GM19328 (cell line): ENCODE data around the gene BDKRB2.

ENCODE experiments used
- ATAC-seq: cut with Tn5 transposase; IDR thresholded peaks from one replicate; pipeline ENCODE4 v1.9.1; 2021; ENCODE audit warnings: mild to moderate bottlenecking, moderate library complexity; ENCODE audit not compliant: unreplicated experiment

BDKRB2 gene

DNA sequence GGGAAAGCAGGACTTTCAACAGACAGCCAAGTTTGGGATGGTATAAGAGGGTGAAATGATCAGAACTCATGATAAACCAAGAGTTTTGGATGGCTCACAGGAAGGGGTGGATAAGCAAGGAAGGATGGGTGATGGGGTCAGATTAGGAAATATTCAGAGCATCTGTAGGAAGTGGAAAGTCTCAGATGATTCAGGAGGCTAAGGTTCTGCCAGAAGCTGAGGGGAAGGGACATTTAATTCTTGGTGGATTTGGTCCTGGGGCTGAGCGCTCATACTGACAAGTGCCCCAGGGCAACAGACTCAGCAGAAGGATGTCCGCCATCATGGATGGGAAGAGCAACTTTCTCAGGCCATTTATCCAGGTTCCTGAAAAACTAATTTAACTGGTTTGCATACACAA lies 28.4 kb upstream of the BDKRB2 start:
- no peak for ATAC-seq

DNA sequence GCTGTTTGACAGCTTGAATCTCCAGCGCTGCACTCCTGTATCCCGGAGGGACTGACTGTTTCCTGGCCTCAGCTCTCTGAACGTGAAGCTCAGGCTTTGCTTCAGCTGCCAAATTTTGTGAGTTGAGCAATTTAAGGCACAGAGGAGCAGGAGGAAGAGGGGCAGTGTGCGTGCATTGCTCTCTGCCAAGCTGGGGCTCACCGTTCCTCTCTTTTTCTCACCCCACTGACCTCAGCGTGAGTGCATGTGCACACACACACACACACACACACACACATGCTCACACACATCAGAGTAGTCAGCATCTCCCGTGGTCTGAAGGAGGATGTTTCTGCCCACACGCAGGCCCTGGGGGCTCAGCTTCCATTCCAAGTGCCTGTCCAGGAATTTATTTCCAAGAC lies 27.8 kb upstream of the BDKRB2 start:
- no peak for ATAC-seq

DNA sequence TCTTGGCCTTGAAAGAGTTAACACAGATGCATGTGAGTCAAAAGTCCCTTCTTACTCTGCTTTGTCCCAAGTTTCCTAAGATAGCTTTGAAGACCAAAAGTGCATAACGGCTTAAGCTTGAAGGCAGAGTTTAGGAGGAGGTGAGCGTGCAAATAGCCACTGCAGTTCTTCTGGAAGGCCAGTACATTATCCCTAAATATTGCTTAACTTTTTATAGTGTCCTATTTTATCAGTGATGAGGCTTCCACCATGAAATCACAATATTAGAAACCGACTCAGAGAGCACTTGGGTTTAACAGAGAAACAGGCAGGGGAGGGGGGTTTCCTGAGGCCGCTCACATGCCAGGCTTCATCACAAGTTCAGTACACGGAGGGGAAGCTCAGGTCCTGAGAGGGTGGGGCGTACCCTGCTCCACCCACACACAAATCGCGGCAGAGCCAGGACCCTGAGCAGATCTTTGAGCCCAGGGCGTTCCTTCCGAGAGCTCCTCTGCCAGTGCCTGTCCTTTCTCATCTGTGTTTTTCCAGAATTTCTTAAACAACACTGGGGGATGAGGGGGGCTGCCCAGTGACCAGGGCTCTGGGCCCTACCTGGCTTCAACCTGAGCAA lies 26.8 kb upstream of the BDKRB2 start:
- no peak for ATAC-seq

DNA sequence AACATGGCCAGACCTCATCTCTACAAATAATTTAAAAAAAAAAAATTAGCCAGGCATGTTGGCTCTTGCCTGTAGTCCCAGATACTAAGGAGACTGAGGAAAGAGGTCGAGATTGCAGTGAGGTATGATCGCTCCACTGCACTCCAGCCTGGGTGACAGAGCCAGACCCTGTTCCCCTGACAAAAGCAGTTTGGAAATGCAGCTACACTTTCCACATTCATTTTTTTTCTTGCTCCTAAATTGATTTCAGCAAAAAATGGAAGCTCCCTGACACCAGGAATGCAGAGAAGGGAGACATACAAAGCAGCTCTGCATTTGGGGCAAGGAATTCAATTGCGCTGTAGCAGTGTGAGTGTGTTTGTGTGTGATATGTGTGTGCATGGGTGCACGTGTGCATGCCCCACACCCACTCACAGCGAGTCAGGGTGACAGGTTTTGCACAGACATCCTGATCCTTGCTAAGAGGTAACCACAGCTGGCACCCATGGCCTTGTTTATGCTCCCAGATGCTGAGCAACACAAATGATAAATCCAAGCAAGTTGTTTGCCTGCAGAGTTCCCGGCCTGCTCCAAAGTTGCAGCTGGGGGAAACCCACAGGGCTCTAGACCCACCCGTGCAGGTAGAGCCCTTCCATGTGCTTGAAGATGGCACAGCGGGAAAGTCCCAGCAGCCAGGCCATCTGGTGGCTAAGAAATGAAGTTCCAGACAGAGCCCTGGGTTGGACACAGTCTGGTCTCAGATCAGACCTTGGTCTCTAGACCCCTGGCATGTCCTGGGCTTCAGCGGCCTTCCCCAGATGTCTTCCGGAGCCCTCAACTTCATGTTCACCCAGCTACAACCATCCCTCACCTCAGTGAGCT lies 25.9 kb upstream of the BDKRB2 start:
- no peak for ATAC-seq

DNA sequence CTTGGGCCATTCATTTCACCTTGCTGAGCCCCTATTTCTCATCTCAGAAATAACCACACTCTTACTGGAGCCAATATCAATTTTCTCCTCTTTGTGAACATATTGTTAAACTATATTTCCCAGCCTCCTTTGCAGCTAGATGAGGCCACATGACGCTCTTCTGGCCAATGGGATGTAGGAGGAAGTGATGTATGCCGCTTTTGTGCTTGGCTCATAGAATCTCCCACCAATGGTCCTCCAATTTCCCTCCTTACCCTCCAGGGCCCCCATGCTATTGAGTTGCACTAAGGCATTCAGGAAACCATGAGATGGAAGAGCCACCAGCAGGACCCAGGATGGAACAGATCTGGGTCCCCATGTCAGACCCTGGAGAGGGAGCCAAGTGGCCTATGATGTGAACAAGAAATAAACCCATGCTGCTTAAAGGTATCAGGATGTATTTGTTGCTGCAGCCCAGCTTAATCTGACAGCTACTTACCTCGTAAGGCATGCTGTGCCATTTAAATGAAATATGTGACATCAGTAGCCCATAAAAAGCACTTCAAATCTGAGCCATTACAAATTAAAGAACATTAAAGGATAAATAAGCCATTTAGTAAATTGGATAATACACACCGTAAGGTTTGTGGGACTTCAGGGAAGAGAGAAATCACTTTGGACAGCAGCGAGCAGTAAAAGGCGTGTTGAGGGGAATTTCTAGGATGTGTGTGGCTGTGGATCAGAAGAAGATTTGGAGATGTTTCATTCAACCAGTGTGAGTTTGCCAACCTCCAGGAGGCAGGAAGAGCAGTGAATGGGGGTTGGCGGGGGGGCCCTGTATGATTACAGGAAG lies 24.4 kb upstream of the BDKRB2 start:
- ATAC-seq, result no peak

DNA sequence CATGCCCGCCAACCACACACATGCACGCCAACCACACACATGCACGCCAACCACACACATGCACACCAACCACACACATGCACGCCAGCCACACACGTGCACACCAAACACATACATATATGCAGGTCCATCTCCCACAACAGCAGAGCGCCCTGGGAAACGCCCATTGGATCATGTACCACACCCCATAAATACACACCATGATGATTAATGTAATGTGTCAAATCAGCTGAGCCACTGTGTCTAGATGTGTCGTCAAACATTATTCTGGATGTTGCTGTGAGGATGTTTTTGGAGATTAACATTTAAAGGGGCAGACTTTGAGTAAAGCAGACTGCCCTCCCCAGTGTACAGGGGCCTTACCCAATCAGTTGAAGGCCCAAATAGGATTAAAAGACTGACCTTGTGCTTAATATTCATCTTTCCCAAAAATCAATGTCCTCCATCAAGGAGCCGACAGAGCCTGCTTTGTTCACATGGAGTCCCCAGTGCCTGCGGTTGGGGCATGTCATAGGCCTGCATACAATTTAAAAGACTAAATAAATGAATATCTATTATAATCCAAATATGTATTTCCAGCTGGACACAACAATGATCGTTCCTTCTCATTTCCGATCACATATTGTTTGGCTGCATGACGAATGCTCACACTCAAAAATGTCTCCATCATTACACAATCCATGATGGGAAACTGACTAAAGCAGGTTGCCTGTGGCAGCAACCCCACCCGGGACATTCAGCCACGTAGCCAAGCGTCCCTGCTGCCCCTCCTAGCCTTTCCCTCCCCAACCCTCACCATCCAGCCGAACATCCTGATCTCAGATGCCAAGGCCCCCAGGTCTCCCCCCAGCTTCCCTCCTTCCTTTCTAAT lies 23.2 kb upstream of the BDKRB2 start:
- no peak for ATAC-seq

DNA sequence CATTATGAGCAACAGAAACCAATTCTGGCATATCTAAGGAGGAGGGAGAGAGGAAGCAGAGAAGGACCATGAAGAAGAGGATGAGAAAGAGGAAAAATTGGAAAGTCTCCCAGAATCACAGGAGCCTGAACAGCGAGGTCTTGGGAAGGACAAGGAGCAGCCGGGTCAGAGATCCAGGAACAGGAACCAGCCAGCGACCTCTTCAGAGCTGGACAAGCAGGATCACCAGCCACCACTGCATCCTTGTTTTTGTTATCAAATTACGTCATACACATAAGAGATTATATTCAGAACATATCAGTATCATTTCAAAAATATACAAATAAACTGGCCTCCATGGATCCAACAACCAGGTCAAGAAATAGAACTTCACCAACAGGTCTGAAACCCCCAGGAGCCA lies 22.1 kb upstream of the BDKRB2 start:
- no peak for ATAC-seq

DNA sequence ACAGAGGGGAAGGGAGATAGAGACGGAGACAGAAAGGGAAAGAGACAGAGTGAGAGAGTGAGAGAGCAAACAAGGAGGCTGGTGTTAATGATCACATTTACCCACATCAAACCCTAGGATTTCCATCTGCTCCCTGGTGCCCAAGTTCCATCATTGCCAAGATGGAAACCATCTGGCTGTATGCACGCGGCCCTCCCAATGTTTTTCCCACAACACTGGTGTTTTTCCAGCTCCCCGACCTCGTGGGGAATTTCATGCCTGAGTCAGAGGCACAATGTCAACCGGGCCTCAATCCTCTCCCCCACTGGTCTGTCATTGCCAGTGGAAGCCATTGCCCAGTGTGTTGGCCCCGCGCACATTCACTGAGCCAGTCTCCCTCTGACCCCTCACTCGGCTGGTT lies 19.9 kb upstream of the BDKRB2 start:
- ATAC-seq, result no peak

DNA sequence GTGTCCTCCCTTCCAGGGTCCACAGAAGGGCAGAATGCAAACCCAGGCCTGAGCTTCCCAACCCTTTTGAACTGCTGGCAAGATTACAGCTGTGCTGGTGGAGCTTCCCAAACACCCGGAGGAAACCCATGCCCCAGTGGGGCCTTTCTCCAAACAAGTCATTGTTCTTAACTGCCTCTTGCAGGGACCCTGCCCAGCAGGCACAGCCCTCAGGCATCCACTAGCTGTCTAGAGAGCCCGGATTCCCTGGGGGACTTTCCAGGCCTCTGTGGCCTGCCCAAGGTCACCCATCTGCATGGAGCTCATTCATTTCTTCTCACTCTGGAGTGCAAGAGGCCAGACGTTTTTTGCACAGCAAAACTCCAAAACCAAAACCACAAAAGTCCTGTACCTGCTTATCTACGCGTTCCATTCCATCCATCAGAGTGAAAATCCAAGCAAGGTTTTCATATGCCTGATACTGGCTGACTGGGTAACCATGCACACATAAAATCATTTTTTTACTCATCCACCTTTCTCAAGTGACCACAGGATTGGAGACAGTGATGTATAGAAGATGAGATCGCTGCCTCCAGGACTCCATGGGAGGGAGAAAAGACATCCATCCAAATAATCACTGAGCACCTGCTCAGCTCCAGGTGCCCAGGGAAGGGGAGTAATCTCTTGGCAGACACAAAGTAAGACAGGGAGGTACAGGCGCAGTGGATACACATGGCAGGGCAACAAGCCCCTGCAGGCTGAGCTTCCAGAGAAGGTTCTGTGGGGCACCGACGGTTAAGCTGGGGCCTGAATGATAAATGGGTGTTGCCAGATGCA lies 17.2 kb upstream of the BDKRB2 start:
- ATAC-seq, result no peak

DNA sequence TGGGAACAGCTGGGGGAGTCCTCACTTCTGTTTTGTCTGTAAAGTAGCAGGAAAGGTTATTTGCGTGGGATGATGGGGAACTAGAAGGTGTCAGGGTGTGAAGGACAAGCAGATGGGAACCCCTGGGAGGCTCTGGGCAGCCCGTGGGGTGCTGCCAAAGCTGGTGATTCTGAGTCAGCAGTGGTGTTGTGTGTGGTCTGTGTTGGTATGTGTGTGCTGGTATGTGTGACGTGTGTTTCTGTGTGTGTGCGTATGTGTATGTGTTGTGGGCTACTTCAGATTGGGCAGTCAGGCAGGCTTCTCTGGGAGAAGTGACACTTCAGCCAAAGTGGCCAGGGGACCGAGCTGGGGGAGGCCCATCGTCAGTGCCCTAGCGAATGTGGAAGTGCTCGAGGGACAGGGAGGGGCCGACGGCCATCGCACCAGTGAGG lies 15.3 kb upstream of the BDKRB2 start:
- no peak for ATAC-seq

DNA sequence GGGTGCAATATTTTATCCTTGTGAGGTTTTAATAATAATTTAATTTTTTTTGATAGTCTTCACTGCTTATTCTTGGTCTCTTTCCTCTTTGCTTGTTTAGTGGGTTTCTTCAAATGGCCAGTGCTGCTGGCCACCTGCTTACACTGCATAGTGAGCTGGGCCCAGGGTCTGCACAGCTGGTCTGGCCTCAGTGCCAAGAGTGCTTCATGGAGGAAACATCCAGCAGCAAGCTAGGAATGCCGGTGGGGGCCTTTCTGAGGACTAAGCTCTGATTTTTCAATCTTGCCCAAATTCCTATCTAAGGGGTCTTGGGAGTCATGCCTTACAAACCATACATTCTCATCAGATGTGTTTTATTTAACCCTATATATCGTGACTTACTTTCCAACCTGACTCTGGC lies 13.3 kb upstream of the BDKRB2 start:
- ATAC-seq, result no peak

DNA sequence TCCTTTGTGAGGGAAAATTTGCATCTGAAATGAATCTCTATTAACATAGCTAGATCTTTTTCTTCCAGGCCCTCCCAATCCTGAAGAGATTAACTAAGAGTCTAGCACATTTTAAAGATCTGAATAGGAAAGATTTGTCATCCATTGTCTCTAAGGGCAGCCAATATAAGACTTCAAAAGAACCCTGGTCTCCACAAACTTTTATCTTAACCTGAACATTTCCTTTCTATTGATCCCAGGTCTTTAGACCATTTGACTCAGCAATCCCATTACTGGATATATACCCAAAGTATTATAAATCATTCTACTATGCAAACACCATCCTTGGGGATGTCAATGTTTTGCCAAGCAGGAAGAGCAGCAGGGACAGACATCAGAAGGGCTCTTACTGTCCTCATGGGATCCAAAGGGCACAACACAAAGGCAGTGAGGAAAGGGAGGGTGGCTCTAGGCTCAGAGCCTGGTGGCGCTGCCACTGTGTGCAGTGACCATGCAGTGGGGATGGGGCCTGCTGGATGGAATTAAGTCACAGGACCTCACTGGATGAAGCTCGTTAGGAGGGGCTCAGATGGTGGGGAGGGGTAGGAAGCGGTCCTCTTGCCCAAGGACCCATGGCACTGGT lies 12.7 kb upstream of the BDKRB2 start:
- ATAC-seq, result no peak

DNA sequence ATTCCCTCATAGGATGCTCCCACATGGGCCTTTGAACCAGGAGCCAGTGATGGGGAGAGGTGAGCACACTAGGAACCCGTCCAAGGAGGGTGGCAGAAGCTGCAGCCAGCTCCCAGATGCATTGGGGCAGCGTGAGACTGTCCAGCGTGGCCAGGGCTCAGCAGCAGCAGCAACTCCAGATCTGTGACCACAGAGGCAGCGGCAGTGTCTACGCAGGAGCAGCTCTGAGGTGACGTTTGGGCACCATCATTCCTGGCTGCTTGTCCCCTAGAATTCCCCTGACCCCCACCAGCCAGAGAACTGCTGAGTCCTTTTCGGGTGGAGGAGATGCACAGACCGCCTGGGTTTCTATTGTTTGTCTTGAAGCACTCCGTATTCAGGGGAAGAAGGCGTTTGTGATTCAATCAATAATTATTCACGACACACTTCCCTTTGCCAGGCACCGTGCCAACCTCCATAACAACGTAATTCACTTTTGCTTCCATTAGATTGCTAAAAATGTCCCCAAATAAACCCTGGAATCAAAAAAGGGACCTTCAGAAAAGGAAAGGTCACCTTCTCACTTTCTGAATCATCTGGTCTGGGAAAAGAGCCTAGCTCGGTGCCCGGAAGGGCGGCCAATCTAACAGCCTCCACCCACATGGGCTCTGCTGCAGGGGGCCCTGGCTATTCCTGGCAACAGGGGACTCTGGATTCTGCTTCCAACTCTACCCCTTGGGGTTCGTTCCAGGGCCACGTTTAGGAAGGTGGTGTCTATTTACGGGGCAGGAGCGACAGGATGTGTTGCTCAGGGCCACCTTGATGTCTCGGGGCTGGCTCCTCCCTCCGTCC lies 11.4 kb upstream of the BDKRB2 start:
- no peak for ATAC-seq

DNA sequence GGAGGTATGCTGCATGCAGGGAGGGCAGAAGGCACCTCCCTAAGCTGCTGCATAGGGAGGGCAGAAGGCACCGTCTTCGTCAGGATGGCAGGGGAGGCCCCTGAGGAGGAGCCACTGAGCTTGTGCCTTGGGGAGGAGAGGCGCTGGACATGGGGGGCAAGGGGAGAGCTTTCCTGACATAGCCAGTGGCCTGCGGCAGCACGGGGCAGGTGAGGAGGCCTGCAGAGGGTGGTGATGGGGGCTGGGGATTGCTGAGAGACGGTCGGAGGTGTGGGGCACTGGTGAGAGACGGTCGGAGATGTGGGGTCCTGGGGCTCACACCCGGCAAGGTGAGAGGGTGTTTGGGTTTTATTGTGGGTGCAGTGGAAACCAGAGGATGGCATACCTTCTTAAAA lies 10.4 kb upstream of the BDKRB2 start:
- no peak for ATAC-seq

DNA sequence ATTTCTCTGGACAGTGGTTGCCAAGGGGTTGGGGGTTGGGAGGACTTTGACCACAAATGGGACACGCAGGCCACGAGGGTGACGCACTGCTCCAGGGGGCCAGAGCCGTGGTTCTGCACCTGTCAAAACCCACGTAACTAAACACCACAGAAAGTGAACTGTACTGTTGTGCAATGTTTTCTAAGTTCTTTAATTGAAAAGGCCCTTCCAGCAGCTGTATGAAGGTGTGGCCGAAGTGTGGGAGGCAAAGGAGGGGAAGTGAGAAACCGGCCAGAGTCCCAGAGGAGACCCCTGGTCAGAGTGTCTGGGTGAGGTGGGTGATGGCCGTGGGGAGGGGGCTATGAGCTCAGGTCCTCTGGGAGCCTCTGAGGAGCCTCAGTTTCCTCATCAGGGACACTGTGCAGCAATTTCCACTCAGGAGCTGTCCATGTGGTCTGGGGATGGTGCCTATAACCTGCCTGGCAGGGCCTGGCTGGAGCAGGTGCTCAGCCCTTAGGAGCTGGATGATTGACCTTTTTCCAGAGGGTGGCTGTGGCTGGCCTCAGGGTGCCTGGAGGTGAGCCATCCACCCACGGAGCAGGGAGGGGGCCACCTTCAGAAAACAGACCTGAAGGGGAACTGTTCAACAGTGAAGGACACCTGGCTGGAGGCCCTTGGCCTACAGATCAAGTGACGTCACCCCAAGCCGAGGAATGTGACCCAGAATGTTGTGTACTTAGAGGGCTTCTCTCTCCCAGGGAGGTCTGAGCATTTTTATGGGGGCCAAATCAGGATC lies 9.8 kb upstream of the BDKRB2 start:
- ATAC-seq, result no peak

DNA sequence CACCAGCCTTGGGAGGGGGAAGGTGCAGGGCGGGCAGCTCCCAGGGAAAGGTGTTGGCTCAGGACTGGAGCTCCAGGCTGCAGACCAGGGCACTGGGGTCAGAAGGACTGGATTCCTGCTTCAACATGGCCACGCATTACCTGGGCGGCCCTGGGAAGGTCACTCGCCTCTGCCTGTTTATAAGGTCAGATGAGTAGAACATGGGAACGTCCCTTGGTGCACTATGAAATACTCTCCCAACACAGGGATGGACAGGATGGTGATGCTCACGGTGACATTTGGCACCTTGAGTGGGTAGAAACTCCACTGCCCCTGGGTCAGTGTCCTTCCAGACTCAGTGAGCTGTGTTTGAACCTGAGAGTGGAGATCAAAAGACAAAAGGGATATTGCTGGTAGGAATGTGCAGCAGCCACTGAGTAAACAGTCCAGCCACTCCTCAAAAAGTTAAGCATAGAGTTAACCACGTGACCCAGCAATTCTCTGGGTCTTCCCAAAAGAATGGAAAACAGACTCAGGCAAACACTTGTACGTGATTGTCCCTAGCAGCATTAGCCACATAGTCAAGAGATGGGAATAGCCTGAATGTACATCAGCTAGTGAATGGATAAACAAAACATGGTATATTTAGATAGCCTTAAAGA lies 9.1 kb upstream of the BDKRB2 start:
- ATAC-seq, result no peak

DNA sequence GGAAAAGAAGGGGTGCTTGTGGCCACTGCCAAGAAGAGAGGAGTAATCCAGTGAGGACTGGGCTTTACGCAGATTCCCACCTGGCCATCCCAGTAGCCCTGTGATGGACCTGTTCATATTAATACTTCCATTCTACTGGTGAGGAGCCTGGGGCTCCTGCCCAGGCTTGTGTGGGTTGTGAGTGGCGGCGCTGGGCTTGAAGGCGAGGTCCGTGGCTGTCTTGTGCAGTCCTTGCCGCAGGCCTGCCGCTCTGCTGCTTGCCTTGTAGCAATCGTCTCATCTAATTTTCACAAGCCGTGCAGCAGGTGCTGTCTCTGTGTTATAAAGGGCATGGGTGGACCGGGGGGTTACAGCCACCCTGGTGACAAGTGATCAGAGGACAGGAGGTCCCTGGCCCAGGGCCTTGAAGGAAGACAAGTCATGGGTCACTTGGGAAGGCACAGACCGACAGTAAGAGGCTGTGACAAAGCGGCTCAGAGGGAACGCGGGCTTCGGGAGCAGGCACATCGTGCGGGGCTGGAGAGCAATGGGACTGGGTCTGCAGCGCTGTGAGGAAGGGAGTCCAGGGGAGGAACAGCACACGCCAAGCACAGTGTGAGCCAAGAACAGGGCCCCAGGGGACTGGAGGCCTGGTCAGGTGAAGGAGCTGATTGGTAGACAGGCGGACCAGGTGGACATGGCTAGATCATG lies 7.3 kb upstream of the BDKRB2 start:
- ATAC-seq, result no peak
